ENCODE measurements around the gene OR10K2.

DNA sequence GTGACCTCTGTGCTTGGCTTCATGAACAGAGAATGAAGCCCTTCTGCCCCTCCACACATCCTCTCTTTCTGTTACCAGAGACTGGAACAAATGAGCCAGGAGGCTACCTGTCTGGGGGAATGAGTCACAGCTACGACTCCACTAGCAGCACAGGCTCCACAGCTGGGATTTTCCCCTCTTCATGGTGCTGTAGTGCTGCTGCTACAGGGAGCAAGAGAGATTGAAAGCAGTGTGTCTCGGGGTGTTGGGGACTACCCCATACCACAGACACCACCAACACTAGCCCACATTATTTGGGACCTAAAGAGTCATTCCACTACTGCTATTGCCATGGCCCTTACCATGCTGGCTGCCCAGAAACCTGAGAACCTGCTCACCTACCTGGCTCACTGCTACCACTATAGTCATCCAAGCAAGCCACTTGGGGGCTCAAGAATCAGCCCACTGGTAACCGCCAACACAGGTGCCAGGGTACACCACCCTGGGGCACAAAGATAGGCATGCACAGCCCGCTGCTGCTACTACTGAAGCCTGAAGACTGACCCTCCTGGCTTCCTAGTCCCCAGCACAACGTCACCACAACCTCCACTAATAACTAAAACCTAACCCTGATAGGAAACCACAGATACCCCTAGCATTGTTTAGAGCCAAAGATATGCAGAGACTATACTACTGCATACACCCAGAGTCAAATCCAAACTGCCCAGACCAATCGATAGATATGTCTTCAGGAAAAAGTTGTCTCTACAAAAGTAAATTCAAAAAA lies 54.7 kb downstream of the OR10K2 start:
- no peak for TF ChIP-seq CTCF (IDR thresholded peaks at IDR 0.05; ENCODE audit: borderline replicate concordance, extremely low read depth, low read length, poor library complexity, severe bottlenecking)
- TF ChIP-seq EZH2 (IDR thresholded peaks at IDR 0.05; ENCODE audit: borderline replicate concordance, low read depth, low read length, severe bottlenecking): no peak

Measured in DND-41 (cell line).